A204.1 (cell line): Measurements from ENCODE around the gene CDKN2A.
A peak's percentile ranks its signal among the peaks of the same experiment; 100 is the strongest.

Experiments used
- FAIRE-seq: peaks from 2 replicates; lab custom pipeline; 2012; peaks lifted over from hg19 to GRCh38; lab: Jason Lieb, UNC

CDKN2A gene

DNA sequence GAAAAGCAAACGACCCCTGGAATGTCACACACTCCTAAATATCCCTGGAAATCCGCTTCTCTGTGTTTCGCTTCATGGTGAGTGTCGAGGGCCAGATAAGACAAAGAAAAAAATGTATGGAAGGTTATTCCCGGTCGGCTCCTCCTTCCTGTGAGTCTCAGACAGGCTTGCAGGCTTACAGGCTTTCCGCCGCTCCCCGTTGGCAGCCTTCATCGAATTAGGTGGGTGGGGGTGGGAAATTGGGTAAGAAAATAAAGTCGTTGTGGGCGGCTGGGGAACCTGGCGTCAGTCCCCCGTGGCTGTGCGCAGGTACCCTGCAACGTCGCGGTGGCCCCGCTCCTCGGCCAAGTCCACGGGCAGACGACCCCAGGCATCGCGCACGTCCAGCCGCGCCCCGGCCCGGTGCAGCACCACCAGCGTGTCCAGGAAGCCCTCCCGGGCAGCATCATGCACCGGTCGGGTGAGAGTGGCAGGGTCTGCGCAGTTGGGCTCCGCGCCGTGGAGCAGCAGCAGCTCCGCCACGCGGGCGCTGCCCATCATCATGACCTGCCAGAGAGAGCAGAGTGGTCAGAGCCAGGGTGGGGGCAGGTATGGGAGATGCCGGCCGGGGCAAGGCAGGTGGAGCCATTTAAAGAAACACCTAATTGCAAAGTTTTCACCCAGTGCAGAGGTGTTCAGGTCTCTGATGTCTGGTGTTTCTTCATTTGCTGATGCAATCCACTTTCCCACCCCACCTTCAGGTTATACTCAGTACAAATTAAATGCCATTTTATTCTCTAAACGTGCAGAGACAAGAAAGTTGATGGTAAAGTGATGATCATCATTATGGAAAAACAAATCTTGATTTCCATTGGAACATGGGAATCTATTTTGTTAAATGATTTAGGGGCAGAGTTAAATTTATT lies 11.8 kb upstream of the CDKN2A start:
- no peak for FAIRE-seq

DNA sequence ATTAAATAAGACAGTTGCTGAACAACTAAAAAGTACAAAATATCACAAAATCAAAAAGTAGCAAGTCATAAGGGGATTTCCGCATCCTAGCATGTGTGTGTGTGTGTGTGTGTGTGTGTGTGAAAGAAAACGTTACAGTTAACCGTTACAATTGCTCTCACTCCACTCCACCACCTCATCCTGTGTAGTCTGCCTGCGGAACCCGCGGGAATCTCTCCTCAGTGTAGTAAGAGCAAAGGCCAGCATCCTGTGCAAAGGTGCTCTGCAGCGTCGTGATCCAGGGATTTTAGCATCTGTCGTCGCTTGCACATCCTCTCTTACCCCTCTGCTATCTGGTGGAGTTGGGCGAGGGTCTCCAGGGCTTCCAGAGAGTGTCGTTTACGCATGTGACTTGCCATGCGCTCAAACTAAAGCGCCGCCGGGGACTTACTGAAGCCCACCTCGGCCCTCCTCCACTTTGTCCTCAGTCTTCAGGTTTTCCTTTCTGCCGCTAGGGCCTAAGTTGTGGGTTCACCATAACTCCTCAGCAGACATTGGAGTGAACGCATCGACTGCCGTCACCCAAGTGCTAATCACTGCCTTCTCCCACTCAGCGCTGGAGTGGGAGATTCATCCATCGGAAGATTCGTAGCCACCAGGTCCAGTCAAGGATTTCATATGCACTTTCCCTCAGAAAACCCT lies 11.0 kb upstream of the CDKN2A start:
- no peak for FAIRE-seq

DNA sequence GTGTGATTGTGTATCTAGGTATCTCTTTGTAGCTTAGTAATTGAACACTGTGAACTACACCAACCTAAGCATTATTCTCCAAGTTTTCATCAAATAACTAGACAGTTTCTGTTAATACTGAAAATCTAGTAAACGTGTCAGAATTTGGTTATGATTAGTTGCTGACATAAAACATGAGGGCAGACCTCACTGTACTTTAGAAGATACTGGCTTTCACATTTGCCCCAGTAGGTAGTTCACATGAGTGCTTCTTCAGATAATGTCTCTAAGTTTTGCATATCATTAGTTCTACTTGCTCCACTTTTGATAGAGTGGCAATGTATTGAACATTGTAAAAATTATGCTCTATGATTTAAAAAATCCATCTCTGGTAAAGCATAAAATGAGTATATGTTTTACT lies 7.8 kb upstream of the CDKN2A start:
- no peak for FAIRE-seq

DNA sequence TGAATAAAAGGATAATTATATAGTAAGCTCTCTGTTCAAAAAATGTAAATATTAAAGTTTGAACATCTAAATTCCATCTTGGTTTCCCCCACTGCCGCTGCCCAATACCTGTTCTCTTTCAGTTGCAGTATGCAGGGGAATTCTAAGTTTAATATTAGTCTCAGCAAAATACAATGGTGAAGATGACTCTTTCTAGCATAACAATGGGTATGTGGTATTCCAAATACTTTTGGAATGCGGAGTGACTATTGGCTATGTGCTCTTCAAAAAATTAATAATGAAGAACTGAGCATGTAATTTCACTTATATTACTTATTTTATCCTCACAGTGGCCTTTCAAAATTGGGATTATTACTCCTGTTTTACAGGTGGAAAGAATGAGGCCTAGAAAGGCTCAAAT lies 3.8 kb upstream of the CDKN2A start:
- no peak for FAIRE-seq

DNA sequence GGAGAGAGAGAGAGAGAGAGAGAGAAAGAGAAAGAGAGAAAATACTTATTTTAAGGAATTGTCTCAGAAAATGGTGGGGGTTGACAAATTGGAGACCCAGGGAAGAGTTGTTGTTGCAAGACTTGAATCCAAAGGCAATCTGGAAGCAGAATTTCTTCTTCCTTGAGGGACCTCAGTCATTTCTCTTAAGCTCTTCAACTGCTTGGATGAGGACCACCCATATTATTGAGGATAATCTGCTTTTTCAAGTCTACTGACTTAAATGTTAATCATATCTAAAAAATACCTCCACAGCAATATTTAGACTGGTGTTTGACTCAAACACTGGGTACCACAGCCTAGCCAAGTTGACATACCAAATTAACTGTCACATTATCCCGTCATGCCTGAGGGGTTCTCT lies 3.3 kb upstream of the CDKN2A start:
- FAIRE-seq, result no peak

DNA sequence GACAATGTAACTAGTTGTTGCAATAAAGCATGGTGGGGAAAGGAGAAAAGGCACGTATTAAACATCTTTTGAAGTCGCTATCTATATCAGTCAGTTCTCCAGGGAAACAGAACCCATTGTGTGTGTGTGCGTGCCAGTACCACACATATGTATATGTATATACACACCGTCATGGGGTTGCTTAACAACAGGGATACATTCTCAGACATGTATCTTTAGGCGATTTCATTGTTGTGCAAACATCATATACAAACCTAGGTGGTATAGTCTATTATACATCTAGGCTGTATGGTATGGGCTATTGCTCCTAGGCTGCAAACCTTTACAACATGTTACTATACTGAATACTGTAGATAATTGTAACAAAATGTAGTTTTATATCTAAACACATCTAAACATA lies 2.7 kb upstream of the CDKN2A start:
- no peak for FAIRE-seq

DNA sequence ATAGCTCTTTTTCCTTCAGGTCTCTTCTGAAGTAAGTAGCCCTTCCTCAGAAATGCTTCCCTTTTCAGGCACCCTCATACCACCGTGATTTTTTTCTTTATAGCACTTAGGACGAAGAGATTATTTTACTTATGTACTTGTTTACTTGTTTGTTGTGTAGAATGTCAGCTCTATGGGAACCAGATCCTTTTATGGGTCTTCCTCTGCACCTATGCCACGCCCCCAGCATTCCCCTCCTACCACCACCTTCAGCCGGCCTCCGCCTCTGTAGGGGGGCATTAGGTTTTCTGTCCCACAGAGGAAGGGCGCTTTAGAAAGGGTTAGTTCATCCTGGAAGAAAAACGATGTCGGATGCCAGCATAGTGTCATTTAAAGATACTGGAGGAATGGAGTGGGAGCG lies 2.2 kb upstream of the CDKN2A start:
- no peak for FAIRE-seq

DNA sequence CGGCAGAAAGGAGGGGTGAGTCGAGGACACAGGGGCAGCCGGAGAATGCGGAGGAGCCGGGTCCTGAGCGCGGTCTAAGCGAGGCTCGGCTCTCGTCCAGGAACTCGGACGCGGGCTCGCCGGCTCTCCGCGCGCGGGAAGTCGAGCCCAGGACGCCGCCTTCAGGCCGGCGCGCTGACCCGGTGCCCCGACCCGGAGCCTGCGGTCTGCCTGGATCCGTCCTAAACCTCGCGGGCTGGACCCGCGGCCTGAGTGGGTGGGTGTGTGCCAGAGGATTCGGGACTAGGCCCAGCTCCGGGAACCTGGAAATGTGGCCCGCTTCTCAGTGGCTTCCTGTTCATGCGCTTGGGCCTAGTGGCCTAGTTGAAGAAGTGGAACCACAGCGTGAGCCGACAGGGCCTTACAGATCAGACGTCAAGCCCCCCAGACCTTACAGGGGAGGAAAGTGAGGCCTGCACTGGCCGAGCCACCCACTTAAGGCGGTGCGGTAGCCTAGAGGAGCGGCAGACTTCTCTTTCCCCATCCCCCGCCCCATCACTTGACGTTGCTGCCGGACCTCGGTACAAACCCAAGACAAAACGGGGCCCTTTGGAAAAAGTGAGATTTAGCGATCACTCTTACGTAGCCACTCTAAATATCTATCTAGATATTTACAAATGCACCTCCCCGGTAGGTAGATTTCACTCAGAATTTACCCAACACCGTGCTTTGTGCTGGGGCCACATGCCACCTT lies 1.6 kb upstream of the CDKN2A start:
- no peak for FAIRE-seq

DNA sequence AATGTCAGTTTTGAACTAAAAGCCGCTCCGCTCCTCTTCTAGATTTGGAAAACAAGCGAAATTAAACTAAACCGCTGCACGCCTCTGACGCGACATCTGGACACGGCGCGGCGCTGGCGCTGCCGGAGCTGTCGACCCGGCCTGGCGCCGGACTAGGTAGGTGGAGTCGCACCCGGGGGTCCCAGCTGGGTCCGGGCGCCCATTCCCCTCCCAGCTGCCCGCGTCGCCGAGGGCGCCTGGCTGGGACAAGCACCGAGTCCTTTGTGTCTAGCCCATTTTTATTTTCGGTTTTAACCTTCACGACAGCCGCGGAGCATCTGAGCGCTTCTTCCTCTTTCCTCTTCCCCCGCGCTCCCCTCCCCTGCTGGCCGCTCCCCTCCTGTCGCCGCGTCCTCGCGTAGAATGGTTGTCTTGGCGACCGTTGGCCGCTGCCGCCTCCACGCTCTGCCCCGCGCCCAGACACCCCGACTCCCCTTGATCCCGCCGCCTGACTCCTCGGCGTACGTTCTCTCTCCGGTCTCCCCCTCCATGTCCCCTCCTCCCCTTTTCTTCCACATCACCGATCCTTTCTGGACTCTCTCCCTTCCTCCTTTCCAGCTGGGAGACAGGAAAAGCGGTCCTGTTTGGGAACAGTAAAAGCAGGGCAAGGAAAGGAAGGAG lies 944 bp upstream of the CDKN2A start:
- no peak for FAIRE-seq

DNA sequence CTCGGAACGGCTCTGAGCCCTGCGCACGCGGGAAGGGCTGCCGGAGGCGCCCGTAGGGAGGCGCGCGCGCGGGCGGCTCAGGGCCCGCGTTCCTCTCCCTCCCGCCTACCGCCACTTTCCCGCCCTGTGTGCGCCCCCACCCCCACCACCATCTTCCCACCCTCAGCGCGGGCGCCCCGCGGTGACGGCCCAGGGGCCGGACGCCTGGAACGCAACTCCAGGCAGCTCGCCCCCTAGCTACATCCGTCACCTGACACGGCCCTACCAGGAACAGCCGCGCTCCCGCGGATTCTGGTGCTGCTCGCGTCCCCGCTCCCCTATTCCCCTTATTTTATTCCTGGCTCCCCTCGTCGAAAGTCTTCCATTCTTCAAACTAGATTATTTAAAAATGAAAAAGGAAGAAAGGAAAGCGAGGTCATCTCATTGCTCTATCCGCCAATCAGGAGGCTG lies 389 bp upstream of the CDKN2A start, which contains the start of gene CDKN2B-AS1:
Gene CDKN2B-AS1, plus strand, starts transcription at position 236 of the 450 bp plus-strand sequence.
- no peak for FAIRE-seq

DNA sequence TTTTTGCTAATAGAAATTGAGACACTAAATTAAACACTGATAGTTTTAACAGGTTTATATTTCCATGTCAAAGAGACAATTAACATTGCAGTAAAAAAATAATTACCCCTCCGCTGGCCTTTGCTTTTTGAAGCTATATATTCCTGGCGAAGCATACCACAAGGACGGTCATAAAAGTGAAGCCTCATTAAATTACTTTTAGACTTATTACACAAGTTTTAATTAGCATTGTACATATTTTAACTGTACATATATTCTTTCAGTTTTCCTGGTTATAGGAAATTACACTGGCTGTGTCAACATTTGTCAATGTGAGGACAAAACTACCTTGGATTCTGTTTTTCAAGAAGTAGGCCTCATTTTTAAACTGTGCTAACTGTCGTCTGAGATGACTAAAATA lies 1.2 kb downstream of the CDKN2A start:
- FAIRE-seq, result no peak

DNA sequence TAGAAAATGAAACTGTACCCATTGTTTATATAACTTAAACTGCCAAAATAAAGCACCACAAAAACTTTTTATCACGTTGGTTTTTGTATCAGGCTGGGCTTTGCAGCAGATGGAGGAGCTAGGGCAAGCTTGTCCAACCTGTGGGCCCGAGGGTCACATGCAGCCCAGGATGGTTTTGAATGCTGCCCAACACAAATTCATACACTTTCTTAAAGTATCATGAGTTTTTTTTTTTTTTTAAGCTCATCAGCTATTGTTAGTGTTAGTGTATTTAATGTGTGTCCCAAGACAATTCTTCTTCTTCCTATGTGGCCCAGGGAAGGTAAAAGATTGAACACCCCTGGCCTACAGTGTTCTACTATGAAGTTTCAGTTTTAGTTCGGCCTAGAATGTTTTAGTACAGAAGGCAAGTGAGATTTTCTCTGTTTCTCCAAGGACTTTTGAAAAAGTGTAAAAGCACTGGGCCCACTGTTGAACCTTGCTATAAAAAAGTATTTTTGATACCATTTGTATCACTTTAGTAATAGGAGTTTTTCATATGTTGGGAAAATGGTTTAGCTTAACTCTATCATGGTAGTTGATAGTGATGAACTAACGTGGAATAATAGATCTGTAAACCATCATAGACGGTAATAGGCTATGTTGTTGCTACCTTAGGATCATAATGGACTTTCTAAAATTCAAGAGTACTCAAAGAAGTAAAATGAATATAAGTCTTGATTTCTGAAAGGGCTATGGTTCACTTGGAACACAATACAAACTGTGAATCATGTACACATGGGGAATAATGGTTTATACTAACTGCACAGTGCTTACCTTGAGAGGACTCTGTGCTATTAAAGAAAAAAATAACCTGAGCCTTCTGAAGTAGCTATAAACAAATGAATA lies 2.9 kb downstream of the CDKN2A start:
- no peak for FAIRE-seq

DNA sequence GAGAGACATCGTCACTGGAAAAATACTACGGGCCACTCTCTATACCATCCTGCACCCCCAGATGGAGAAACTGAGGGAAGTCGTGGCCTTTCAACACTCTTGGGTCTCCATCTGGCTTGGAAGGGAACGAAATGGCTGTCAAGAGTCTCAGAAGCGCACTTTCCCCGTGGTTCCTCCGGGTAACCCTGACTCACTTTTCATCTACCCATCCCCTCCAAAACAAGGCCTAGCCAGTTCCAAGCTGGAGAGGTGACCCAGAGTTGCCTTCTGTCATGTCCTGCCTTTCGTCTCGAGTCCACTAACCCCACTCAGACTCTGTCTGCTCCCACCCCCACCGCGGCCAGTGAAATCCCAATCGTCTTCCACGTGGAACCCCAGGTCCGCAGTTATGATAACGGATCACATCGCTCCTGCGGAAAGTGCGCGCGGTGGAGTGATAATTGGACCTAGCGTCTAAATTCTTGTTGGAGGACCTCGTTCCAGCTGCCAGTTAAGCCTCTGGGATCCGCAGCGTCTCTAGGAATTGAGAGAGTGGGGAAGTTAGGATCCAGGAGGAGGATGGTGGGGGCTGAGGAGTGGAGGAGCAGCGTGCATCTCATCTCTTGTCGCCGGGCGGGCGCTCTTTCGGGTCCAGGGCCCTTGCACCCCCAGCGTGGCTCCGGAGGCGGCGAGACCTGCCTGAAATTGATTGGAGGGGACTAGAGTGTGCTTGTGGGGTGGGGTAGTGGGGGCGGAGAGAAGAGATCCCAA lies 4.6 kb downstream of the CDKN2A start:
- FAIRE-seq, result no peak

DNA sequence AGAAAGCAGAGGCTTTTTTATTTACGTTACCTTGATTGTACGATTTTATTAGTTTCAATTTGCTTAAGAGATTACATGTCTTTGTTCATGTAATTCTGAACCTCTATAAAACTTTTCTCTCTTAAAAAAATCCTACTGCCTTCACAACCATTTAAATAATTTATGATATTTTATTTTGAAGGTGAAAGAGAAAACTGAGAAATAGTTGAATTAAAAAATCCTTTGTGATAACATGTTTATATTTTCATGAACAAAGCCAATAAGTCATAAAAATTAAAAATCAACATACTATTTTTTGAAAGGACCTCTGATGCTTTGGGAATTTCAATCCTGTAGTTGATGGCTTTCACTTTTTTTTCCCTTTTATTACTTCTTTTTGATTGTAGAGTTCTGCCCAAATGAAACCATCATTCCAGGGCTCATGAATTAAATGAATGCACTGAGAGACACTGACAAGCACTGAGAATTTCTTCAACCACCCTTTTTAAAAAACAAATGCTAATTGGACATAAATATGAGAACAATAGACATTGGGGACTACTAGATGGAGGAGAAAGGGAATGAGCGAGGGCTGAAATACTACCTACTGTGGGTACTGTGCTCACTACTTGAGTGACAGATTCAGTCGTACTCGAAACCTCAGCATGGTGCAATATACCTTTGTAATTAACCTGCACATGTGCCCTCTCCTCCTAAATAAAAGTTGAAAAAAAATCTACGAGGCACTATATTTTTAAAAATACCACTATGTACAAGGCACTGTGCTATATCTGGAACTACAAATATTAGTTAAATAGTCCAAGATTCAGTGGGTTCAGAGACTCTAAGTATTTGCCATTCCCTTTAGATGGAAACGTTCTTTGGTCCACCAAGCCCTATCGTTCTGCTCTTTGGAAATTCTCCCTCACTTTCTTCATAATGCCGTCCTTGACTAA lies 5.9 kb downstream of the CDKN2A start:
- peak; percentile 59 for FAIRE-seq

DNA sequence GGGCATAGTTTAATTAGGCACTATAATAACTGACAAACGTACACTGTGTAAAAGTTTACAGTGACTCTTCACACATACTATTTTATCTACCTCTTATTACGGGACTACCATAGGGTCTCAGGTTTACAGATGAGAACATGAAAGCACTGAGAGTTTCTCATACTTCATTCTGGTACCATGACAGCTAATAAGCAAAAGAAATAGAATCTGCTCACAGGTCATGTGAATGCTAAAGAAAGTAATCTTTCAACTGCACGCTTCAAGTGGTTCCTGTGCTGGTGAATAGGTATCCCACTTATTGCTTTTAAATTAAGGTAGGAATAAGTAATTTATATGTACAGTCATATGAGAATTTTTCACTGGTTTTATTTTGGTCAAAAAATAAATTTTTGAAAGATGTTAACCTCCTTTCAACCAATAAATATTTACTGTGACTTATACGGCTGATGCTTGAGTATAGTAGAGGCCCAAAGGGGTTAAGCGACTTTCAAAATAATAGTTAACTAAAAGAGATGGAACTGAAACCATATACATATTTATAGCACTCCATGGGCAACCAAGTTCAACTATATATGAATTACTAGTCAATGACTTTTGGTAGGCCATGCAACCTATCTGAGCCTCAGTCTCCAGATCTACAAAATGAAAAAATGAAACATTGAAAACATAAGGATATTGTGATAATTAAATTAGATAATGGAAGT lies 8.1 kb downstream of the CDKN2A start:
- FAIRE-seq, result no peak

DNA sequence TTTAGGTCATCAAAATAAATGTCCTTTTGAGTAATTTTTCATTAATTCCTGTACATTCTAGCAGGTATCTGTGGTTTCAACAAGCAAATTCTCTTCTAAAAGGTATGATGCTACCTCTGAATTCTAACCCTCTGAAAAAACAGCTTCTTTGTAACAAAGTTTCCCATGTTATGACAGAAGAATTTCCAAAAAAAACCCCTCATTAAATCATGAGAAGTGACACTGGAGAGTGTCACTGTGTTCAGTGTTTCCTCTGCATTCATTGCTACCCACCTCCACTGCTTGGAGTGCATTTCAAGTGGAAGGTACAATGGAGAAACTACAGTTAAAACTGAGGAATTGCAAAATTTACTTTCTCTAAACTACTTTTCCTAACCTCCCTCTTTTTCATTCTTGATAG lies 10.1 kb downstream of the CDKN2A start:
- no peak for FAIRE-seq

DNA sequence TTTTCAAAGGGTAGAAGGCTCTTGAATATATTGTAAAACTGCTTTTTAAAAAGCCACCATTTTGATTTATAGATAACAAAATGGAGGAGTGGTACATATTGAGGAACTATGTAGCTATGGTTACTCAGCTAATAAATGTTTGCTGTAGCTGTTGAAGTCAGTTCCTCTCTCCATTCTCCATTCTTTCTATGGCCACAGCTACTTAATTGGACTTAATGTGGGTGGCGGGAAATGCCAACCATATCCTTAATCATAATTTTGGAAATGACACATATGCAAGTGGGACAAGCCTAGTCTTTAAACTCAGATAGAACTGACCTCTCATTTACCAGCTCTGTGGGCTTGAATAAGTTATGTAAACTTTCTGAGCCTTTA lies 10.6 kb downstream of the CDKN2A start:
- no peak for FAIRE-seq

DNA sequence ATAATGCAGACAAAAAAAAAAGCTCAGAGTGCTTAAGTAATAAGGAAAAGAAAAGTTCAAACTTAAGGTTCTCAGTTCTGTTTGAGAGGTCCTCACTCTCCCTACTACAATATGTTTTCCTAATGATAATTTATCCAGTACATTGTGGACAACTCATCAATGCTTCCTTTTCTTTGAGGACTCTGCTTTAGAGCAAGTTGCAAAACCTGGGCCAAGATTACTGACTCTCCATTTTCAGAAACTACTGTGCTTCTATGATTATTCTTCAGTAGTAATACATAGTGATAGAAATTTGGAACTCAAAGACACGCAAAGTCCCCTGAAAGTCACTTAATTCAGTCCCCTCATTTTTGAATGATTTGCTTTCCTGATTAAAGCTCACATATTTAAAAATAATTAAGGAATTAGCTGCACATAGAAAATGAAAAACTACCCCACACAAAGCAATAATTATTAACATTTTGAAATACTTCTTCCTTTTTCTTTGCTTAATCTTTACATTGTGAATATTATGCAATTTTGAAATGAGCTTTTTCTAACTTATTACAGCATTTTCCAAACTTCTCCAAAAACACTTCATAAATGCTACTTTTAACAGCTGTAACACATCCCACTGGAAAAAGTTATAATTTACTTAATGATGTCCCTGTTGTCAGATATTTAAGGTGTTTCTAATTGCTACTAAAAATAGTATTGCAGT lies 11.2 kb downstream of the CDKN2A start:
- FAIRE-seq, result no peak
